GM18870 (cell line): ENCODE results near the gene CCDC12.

Experiments
- ATAC-seq: cut with Tn5 transposase; IDR thresholded peaks from one replicate; pipeline ENCODE4 v1.9.1; 2021; ENCODE audit warnings: moderate library complexity; ENCODE audit not compliant: unreplicated experiment

The CCDC12 gene

GRCh38 chr3:46958467-46959160 lies 17.9 kb downstream of the CCDC12 start:
- ATAC-seq, result no peak

- ATAC-seq, result no peak
These were observed 19.3 kb downstream of the CCDC12 start for GRCh38 chr3:46957092-46957820.

- ATAC-seq, result no peak
These were observed 20.7 kb downstream of the CCDC12 start for GRCh38 chr3:46955801-46956259.

GRCh38 chr3:46955157-46955556 lies 21.4 kb downstream of the CCDC12 start:
- ATAC-seq, result no peak

GRCh38 chr3:46954178-46954577 lies 22.4 kb downstream of the CCDC12 start:
- no peak for ATAC-seq

GRCh38 chr3:46953234-46954010 lies 23.1 kb downstream of the CCDC12 start:
- peak; percentile 50 for ATAC-seq

- ATAC-seq, result no peak
These were observed 23.7 kb downstream of the CCDC12 start for GRCh38 chr3:46952813-46953212.

GRCh38 chr3:46950650-46951241 lies 25.8 kb downstream of the CCDC12 start:
- no peak for ATAC-seq

GRCh38 chr3:46950177-46950576 lies 26.4 kb downstream of the CCDC12 start:
- ATAC-seq, result no peak

GRCh38 chr3:46948830-46949671 lies 27.5 kb downstream of the CCDC12 start:
- ATAC-seq, result no peak

GRCh38 chr3:46947981-46948791 lies 28.4 kb downstream of the CCDC12 start:
- no peak for ATAC-seq

GRCh38 chr3:46947546-46947901 lies 29.0 kb downstream of the CCDC12 start:
- ATAC-seq, result no peak

GRCh38 chr3:46946856-46947545 lies 29.5 kb downstream of the CCDC12 start:
- no peak for ATAC-seq

GRCh38 chr3:46946416-46946815 lies 30.1 kb downstream of the CCDC12 start:
- ATAC-seq, result no peak

- ATAC-seq, result no peak
These were observed 32.4 kb downstream of the CCDC12 start for GRCh38 chr3:46944191-46944590.

- no peak for ATAC-seq
These were observed 33.0 kb downstream of the CCDC12 start for GRCh38 chr3:46943237-46944187.

GRCh38 chr3:46942481-46943236 lies 33.9 kb downstream of the CCDC12 start:
- no peak for ATAC-seq
